ENCODE measurements around the gene PDX1.

The PDX1 gene

DNA sequence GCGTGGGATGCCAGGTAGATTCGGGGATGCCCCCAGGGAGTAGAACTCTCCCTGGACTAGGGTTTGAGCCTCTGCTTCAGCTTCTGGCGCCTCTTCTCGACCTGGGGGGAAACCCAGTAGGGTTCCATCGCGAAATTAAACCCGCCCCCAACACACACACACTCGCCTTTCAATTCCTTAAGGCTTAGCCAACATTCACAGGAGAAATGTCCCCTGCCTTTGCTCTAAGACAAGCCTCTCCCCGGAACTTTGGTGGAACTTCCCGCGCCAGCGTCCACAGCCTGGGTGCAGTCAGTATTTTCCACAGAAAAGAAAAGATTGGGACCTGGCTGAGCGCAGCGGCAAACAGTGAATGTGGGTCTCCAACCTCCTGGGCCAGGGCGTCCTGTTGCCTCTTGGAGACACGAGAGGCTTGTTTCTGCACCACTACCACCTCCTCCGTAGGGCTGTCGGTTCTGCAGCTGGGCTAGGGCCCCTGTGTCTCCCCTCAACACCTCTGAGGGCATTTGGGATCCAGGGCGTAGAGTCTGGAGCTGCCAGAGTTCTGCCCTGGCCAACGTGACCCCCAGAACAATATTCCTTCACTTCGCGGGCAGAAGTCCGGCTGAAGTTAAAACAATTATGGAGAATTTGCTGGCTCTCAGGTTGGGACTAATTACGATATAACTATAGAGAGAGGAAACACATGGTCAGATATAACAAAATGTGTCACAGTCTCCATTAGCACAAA, 3.2 kb downstream of the PDX1 start:
- DNase-seq: no peak

DNA sequence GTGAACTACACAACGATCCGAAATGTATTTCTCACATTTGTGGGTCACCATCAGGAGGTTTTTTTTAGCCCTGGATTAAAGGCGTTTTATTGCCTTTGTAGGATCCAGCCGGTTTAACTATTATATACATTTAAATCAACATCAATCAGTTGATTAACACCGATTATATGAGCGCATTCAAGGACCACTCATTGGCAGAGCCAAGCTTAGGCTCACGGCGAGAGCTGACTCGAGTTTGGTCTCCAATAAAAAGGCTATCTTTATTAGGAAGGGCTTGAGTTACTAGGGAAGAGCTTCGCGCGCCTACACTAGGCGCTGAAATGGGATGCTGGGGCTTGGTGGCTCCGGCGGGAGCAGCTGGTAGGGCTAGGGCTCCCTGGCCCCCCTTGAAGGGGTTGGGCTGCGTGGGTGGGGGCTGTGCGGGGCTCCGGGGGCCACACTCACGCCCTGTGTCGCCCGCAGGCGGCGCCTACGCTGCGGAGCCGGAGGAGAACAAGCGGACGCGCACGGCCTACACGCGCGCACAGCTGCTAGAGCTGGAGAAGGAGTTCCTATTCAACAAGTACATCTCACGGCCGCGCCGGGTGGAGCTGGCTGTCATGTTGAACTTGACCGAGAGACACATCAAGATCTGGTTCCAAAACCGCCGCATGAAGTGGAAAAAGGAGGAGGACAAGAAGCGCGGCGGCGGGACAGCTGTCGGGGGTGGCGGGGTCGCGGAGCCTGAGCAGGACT, 4.2 kb downstream of the PDX1 start:
- peak; percentile 41 for DNase-seq

DNA sequence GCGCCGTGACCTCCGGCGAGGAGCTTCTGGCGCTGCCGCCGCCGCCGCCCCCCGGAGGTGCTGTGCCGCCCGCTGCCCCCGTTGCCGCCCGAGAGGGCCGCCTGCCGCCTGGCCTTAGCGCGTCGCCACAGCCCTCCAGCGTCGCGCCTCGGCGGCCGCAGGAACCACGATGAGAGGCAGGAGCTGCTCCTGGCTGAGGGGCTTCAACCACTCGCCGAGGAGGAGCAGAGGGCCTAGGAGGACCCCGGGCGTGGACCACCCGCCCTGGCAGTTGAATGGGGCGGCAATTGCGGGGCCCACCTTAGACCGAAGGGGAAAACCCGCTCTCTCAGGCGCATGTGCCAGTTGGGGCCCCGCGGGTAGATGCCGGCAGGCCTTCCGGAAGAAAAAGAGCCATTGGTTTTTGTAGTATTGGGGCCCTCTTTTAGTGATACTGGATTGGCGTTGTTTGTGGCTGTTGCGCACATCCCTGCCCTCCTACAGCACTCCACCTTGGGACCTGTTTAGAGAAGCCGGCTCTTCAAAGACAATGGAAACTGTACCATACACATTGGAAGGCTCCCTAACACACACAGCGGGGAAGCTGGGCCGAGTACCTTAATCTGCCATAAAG, 4.8 kb downstream of the PDX1 start:
- no peak for DNase-seq

DNA sequence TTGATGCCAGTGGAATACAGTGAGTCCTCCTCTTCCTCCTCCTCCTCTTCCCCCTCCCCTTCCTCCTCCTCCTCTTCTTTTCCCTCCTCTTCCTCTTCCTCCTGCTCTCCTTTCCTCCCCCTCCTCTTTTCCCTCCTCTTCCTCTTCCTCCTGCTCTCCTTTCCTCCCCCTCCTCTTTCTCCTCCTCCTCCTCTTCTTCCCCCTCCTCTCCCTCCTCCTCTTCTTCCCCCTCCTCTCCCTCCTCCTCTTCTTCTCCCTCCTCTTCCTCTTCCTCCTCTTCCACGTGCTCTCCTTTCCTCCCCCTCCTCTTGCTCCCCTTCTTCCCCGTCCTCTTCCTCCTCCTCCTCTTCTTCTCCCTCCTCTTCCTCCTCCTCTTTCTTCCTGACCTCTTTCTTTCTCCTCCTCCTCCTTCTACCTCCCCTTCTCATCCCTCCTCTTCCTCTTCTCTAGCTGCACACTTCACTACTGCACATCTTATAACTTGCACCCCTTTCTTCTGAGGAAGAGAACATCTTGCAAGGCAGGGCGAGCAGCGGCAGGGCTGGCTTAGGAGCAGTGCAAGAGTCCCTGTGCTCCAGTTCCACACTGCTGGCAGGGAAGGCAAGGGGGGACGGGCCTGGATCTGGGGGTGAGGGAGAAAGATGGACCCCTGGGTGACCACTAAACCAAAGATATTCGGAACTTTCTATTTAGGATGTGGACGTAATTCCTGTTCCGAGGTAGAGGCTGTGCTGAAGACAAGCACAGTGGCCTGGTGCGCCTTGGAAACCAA, 5.6 kb downstream of the PDX1 start:
- no peak for DNase-seq

DNA sequence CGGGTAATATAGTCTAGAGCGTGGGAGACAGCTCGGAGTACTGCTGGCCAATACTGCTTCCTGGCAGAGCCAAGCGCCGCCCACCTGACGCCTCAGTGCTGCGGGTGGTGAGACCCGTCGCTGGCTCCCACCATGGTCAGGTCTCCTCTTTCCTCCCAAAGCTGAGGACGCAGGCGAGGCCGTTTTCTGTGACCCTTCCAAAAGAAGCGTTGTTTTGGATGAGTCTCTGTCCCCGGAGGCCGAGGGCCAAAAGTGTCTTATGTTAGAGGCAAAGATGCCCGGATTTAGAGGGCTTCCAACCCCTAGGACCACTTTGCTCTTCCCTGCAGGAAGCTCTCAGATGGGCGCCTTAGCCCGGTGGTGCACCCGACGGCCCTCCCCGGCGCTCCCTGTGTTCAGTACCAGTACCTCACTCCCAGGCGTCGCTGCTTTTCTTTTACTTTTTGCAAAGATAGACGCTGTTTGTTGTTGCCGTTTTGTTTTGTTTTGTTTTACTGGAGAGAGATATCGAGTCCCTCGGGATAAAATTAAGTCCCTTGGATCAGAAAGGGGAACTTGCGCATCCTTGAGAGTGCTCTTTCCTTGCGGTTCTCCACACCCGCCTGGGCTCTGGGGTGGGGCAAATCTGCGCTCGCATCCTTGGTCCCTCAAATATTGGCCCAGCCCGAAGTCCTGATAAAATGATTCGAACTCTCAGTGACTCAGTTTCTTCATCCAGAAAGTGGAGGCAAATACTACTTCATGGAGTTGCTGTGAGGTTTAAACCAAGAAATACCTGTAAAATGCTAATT, 7.0 kb downstream of the PDX1 start:
- DNase-seq: peak; percentile 30

DNA sequence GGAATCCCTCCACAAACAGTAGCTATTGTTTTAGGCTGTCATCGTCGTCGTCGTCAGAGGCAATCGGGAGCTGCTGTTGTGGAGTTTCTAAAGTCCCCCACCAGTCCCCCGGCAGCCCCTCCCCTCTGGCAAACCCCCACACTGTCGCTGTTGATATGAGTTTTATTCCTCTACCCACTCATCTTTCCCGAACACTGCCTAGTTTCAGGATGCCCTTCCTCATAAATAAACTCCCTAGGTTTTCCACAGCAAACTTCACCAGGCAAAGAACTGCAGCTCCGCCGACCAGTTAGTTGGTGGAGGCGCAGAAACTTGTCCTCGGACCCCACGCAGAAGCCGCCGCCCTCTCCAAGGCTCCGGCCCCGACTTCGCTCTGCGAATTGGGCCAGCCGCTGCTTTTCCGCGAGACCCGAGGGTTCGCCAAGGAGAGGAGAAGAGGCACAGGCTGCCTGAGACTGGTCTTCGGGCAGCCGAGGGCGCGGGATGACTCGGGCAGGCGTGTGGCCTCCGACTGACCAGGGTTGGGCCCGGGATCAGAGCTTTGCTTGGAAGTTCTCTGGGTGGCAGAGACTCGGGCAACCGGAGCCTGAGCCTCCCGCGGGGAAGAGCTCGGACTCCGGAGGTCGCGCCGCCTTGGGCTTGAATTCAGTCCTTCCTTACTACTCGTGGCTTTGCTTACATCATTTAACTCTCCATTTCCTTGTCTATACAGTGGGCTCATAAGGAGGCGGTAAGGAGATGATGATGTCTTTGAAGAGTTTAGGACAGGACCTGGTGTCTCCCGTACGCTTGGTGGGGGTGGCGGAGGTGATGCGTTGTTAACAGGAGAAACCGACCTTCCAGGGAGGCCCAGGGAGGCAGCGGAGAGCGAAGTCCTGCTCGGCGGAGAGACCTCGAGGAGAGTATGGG, 7.9 kb downstream of the PDX1 start:
- DNase-seq: no peak

DNA sequence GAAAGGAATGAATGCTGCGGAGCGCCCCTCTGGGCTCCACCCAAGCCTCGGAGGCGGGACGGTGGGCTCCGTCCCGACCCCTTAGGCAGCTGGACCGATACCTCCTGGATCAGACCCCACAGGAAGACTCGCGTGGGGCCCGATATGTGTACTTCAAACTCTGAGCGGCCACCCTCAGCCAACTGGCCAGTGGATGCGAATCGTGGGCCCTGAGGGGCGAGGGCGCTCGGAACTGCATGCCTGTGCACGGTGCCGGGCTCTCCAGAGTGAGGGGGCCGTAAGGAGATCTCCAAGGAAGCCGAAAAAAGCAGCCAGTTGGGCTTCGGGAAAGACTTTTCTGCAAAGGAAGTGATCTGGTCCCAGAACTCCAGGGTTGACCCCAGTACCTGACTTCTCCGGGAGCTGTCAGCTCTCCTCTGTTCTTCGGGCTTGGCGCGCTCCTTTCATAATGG, 8.6 kb downstream of the PDX1 start:
- DNase-seq: no peak

DNA sequence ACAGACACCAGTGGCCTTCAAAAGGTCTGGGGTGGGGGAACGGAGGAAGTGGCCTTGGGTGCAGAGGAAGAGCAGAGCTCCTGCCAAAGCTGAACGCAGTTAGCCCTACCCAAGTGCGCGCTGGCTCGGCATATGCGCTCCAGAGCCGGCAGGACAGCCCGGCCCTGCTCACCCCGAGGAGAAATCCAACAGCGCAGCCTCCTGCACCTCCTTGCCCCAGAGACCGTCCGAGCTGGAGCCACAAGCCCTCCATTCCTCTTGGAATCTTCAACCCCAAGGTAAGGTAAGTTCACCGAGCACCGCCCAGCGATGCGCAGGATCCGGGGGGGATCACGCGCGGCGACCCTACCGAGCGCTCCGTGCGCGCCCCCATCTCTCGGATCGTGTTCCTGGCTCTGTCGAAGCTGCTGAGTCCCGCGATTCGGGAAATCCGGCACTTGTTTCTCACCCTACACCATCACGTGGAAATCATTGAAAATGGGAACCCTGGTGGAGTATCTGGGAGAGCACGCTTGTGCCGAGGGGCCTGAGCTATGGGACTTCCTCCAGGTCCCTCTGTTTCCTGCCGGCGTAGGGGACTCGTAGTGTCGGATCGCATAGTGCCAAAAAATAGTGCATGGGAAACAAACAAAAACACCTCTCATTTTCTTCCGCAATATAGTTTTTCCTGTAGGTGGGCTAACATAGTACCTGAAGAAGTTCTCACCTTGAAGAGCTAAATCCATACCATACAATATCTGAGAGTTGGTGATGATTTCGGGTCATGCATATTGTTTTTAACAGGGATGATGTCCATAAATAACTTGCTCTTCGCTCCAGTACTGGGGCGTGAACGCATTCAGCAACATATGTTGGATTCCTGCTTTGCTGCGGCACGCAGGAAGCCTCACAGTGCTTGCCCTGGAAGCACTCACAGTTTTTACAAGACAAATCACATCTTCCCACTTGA, 9.3 kb downstream of the PDX1 start:
- DNase-seq: no peak

DNA sequence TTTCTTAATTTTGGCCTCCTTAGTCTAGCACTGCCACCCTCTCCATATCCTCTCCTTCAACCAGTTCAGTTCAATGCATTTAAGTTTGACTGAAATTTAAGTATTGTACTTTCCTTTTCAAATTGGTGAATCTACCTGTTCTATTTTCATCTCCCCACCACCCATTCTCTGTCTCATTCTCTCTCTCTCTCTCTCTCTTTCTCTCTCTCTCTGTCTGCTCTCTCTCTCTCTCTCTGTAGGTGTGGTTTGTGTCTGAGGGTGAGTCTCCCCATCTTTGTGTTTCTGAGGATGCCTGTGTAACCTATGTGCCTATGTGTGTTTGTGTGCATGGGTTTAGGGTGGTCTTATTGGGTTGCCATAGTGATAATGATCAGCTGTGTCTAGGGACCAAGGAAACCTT, 10.1 kb downstream of the PDX1 start:
- DNase-seq: no peak

DNA sequence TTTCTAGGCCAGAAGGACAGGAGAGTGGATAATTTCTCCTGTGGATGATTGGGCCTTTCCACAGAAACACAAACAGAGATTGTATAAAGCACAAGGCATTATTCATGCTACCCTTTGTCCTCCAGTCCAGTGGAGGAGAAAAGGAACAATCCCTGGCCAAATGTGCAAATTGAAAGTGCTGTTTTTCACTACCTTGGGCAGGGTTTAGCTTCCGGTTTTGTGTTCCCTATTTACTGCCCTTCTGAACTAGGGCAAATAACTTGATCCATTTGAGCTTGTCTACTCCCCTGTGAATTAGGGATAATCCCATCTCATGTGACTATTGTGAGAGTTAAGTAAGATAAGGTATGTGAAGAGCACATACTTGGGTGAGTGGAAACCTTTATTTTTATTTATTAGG, 13.3 kb downstream of the PDX1 start:
- no peak for DNase-seq

DNA sequence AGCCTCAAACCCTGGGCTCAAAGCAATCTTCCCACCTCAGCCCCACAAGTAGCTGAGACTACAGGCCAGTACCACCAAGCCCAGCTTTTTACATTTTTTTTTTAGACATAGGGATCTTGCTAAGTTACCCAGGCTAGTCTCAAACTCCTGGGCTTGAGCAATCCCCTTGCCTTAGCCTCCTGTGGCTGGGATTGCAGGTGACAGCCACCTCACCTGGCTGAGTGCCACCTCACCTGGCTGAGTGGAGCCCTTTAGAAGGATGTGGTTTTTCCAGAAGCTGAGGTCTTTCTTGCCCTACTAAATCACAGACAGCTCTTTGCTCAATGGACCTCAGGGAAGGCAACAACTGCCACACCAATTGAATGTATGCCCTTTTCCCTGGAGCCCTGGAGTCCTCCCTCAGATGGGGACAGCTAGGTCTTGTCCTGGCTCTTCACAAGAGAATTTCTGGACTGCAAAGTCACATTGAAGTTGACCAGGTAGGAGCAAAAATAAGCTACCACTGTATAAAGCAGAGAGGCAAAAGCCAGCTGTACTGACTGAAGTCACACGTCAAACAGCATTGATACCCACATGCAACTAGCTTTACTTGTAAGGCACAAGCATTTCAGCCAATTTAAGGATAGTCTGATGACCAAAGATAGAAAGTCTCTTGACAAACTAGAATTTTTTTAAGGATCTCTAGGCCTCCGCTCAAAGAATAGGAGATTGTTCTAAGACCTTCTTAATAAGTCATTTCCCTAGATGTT, 14.0 kb downstream of the PDX1 start:
- DNase-seq: no peak

DNA sequence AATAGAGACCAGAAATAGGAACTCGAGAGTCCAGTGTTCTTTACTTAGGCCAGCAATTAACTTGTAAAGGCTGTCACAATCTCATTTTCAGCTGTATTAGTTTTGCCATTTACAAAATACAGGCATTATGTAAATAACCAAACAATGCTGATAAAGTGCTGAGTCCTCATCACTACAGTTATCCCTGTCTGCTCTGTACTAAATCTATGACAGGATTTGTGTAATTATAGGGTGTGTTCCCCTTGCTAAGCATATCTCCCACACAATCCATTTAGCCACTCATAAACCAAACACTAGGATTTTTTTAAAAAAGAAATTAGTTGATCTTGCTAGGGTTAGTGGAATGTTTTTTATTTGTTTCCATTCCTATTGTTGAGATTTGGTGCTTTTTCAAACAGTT, 23.2 kb downstream of the PDX1 start:
- DNase-seq: no peak

DNA sequence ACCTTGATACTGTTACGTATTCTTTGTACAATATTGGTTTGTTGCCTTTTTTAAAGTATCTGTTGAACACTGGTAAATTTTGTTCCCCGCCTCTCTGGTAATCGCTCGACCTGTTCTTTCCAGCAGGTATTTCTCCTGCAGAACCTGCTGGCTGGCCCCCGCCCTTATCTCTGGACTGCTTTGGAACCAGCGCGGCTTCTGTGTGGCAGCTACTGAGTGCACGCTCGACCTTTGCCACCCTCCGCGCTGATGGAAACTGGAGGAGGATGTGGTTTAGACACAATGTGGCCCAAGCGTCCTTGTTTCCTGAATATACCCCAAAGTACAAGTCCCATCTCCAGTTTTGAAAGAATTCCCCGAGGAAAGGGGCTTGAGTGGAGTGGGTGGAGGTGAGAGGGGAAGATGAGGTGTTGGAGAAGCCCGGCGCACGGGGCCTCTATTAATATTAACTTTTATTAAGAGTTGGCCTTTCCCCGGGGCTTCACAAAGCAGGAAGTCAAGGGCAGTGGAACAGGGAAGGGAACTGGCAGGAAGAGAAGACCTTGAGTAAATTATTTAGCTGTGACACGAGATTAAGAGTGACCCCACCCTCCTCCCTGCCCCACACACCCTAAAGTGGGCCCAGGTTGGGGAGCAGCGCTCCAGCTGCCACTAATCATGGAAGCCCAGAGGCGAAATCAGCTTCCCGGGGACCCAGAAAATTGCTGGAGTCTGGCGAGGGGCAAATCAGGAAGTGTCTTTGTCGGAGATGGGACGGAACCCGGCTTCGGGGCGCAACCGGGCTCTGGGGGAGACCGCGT, 33.3 kb downstream of the PDX1 start:
- no peak for DNase-seq

DNA sequence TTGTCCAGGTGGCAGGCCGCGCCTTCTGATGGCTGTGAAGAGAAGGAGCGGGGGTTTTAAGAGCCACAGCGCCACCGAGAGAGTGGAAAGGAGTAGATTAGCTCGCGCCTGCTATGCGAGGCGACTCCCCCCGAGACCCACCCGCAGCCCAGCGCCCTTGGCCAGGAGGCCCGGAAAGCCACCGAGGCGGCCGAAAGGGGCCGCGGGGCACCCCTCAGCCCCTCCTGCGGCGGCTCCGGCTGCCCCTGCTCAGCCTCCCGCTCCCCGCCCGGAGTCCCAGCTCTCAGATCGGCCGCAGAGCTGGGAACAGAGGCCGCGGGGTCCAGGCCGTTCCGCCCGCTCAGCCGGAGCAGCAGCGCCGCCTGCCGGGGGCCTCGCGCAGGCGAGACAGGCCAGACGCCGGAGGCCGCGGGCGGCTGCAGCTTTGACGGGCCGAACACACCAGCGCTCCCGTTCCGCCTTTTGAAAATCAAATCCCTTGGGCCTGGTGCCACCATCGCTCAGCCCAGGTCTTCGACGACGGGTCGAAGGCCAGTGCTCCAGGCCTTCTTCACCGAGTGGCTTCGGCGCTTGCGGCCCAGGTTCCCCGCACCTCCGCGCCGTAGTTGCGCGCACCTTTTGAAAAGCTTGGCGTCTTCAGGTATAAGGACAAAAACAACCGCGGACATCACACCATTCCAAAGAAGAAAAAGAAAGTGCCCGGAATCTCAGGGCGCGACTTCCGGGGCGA, 34.0 kb downstream of the PDX1 start:
- DNase-seq: peak; percentile 83

DNA sequence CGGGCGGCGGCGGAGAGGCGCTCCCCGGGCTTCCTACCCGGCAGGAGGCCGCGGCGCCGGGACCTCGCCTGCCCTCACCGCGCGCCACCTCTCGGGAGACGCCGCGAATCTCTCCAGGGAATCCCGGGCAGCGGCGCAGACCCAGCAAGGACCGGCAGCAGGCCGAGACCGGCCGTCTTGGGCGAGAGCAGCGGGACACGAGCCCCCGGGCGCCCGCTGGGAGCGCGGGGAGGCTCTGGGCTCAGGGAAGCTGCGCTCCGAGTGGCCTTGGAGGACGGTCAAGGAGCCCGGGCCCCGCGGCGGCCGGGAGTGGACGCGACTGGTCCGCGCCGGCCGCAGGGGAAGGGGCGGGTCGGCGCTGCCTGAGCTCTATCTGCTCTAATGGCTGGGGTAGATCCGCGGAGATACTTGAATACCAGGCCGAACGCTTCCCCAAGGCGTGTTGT, 34.6 kb downstream of the PDX1 start:
- DNase-seq: no peak

DNA sequence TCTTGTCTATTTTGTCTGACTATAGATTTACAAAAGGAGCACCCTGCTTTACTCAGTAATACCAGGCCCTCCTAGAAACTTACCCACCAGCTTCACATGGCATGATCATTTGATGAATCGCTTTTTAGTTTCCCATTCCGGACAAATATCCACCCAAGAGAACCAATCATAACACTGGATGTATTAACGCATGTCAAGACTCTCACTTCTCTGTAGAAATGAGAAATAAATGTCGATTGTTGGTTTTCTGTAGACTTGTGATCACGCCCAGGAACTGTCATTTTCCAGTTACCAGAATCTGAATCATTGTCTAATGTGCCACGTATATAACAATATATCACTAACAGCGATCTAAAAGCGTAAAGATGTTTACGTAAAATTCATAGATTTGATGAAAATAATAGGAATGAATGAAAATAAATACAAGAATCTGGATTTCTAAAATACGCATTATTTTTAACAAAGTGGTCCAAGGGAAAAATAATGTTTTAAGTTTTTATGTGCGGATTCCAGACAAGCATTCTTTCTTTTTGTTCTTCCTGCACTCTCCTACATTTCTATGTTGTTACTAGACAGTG, 35.3 kb downstream of the PDX1 start:
- DNase-seq: no peak

DNA sequence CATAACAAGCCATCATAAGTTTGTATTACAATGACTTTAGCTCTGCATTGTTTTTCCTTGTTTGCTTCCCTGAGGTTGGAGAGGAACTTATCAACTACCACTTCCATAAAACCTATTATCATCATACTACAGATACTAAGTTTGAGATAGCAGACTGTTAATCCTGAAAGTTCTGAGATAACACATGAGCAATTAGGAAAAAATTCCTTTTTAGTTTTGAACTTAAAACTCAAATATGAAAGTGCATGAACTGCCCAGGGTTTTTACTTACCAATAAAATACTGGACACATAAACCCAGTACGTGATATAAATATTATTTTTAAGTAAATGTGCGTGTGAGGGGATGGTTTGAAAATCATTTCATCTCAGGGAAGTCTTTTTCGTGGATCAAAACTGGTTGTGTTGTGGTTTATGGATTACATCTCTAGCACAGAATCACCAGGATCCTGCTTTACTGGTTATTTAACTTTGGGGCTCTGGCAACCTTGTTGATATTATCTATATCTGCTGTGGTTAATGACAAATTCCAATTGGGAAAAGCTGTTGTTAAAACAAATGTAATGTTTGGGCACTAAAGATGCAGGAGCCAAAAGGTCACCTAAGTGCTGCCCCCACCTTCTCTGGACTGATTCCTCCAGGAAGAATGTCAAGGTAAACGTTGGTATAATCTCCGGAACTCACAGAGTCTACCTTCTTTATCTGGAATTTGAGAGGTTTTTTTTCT, 36.9 kb downstream of the PDX1 start:
- no peak for DNase-seq

Measured in stimulated activated CD8-positive, alpha-beta memory T cell treated with anti-CD3 and anti-CD28 coated beads, Interleukin-4, amount 100 ng/mL, for 48 hours (primary cell).